K562 (cell line): ENCODE data around the gene IL26. TPM values are rescaled to one million over a fixed set of nuclear protein-coding genes. Genes with fewer than 3 reads are reported as not detected.

Source experiments
- ATAC-seq: fragments of 200-7000 bp; cut with Tn5 transposase; 3 replicates; pipeline ENCODE4 v1.9.1; 2020; ENCODE audit warnings: moderate library complexity
- BruUV-seq: library from RNA; stranded (reverse); fragments of 400-500 nt; replicated peaks from 2 replicates; lab custom pipeline; 2021; lab: Mats Ljungman, UMichigan
- CTCF ChIA-PET: fragments of 300-600 bp; formaldehyde crosslinking; extraction: SDS; loops from one replicate; lab custom pipeline; 2021; ENCODE audit warnings: low intra/inter-chr PET ratio; lab: Yijun Ruan, JAX
- POLR2A ChIA-PET: fragments of 300-600, 350-650 bp; sonication (Branson Sonifier 250); formaldehyde crosslinking; extraction: SDS; loops from one replicate; lab custom pipeline; 2021; ENCODE audit warnings: antibody characterized with exemption, inconsistent platforms; lab: Yijun Ruan, JAX
- DNase-seq, 4 experiments: peaks; one replicate each; pipeline versions ENCODE4 v3.0.0 to v3.0.0-alpha.2; 2011 to 2018; ENCODE audit warnings: low spot score in 3 of 4, mixed read lengths in 3 of 4; ENCODE audit errors: extremely low read depth in 1 of 4
- FAIRE-seq: peaks from 2 replicates; lab custom pipeline; 2011; peaks lifted over from hg19 to GRCh38; lab: Jason Lieb, UNC
- H2AFZ ChIP-seq: 2 replicates; pipeline ENCODE4 v1.6.0; 2011; ENCODE audit warnings: low read depth, low read length, control low read depth, inconsistent platforms
- H3K27ac ChIP-seq: fragments of 200-600 bp; 3 replicates; pipeline ENCODE4 v1.8.0; 2011; ENCODE audit warnings: low read depth, mild to moderate bottlenecking, control low read depth, inconsistent platforms, low read length, moderate library complexity, mixed read lengths; ENCODE audit errors: extremely low read depth
- H3K27me3 ChIP-seq, 2 experiments: fragments of 300-600 bp in 1 of 2; 2 replicates in 1 of 2; 3 replicates in 1 of 2; pipeline versions ENCODE4 v1.6.0 to v1.8.0; 2011; ENCODE audit warnings: inconsistent platforms in 2 of 2, low read length in 2 of 2, mild to moderate bottlenecking in 1 of 2, mixed read lengths in 1 of 2, moderate library complexity in 1 of 2; ENCODE audit not compliant: control insufficient read depth in 2 of 2, insufficient read depth in 2 of 2
- H3K36me3 ChIP-seq: fragments of 300-600 bp; 3 replicates; pipeline ENCODE4 v1.8.0; 2011; ENCODE audit warnings: mild to moderate bottlenecking, low read length, inconsistent platforms; ENCODE audit not compliant: control insufficient read depth, insufficient read depth
- H3K4me1 ChIP-seq, 2 experiments: fragments of 200-600 bp in 1 of 2; replicated peaks in 1 of 2; 2 replicates in 1 of 2; 3 replicates in 1 of 2; pipeline versions ENCODE4 v1.5.1 to v1.8.0; 2011; ENCODE audit warnings: inconsistent platforms in 2 of 2, low read length in 2 of 2, mild to moderate bottlenecking in 1 of 2, mixed read lengths in 1 of 2, moderate library complexity in 1 of 2; ENCODE audit not compliant: control insufficient read depth in 2 of 2, insufficient read depth in 2 of 2
- H3K4me2 ChIP-seq: 2 replicates; pipeline ENCODE4 v1.6.1; 2011; ENCODE audit warnings: low read length, control low read depth, inconsistent platforms, mixed read lengths; ENCODE audit not compliant: insufficient read depth
- H3K4me3 ChIP-seq: fragments of 200-600 bp; sonication (generic), shearing (Covaris generic); 2 replicates; pipeline ENCODE4 v1.5.1; 2016; ENCODE audit warnings: control low read depth, inconsistent platforms
- H3K79me2 ChIP-seq: fragments of 200-600 bp; 3 replicates; pipeline ENCODE4 v1.8.0; 2011; ENCODE audit warnings: low read length, inconsistent platforms; ENCODE audit not compliant: control insufficient read depth, insufficient read depth
- H3K9ac ChIP-seq, 2 experiments: 2 replicates each; pipeline versions ENCODE4 v1.6.0 to v1.6.1; 2011; ENCODE audit warnings: low read depth in 2 of 2, low read length in 2 of 2, control low read depth in 1 of 2, inconsistent platforms in 1 of 2, mild to moderate bottlenecking in 1 of 2, mixed read lengths in 1 of 2; ENCODE audit not compliant: insufficient read depth in 1 of 2
- H3K9me1 ChIP-seq: one replicate; pipeline ENCODE4 v1.6.0; 2011; ENCODE audit warnings: inconsistent platforms, mild to moderate bottlenecking, low read length, moderate library complexity; ENCODE audit not compliant: control insufficient read depth, insufficient read depth
- H3K9me3 ChIP-seq: replicated peaks from 2 replicates; pipeline ENCODE4 v1.5.1; 2011; ENCODE audit warnings: low read depth, low read length, inconsistent platforms; ENCODE audit not compliant: control insufficient read depth, insufficient read depth
- H4K20me1 ChIP-seq: replicated peaks from 2 replicates; pipeline ENCODE4 v1.6.1; 2011; ENCODE audit warnings: low read length, inconsistent platforms, mixed read lengths; ENCODE audit not compliant: control insufficient read depth, insufficient read depth
- COPS2 ChIP-seq: fragments of 450-650 bp; conservative IDR thresholded peaks from 2 replicates; pipeline ENCODE4 v1.6.1; 2016; ENCODE audit warnings: mild to moderate bottlenecking, moderate library complexity
- GTF3C2 ChIP-seq: IDR thresholded peaks from 3 replicates; pipeline ENCODE4 v1.6.1; 2011; ENCODE audit warnings: borderline replicate concordance, mild to moderate bottlenecking, moderate library complexity; ENCODE audit not compliant: insufficient read length; ENCODE audit errors: extremely low read depth
- MIER1 ChIP-seq: fragments of 450-650 bp; IDR thresholded peaks from 2 replicates; pipeline ENCODE4 v1.6.1; 2016; ENCODE audit warnings: antibody characterized with exemption, mild to moderate bottlenecking, low read depth
- NFE2 ChIP-seq: IDR thresholded peaks from 2 replicates; pipeline ENCODE4 v1.6.1; 2014; ENCODE audit warnings: antibody characterized with exemption, low read depth
- ZNF407 ChIP-seq: fragments of 450-650 bp; IDR thresholded peaks from 2 replicates; pipeline ENCODE4 v1.6.1; 2016; ENCODE audit warnings: low read depth
- WGBS: fragments of 100-300 bp; shearing (Covaris generic); methylation state at CpG from one replicate; pipeline ENCODE4 v1.1.6; 2016; ENCODE audit warnings: low coverage, mixed read lengths; ENCODE audit not compliant: insufficient coverage; ENCODE audit errors: missing lambda C conversion rate; 5-methylcytosine and 5-hydroxymethylcytosine counted together
- in situ Hi-C: fragments of 300-500 bp; cut with MboI; formaldehyde crosslinking; loops from 4 replicates; pipeline ENCODE4 v1.15.0; 2018; ENCODE audit warnings: inconsistent platforms, mixed read lengths
- intact Hi-C: fragments of 100-400 bp; cut with micrococcal nuclease; formaldehyde crosslinking; loops from 2 replicates; pipeline ENCODE4 v1.14.2; 2022
- polyA plus RNA-seq, 8 experiments: library from polyadenylated mRNA; depleted of rRNA in 4 of 8; stranded (reverse) in 5 of 8; unstranded in 3 of 8; fragments of >200 nt; fragmentation: Nextera tagmentation in 2 of 8; fragmentation: Illumina TruSeq in 1 of 8; extraction: Ambion mirVana in 2 of 8; extraction: Trizol in 1 of 8; gene quantifications; 2 replicates each; pipeline versions ENCODE4 v1.2.1 to v1.2.3, GENCODE V29; 2011 to 2014; ENCODE audit warnings: inconsistent platforms in 1 of 8, missing spikeins in 1 of 8
- total RNA-seq, 7 experiments: library from RNA; depleted of rRNA in 6 of 7; stranded (reverse); fragments of >200 nt in 6 of 7; fragmentation: Illumina TruSeq in 2 of 7; extraction: Trizol in 2 of 7; gene quantifications; 2 replicates each; pipeline versions ENCODE4 v1.2.1 to v1.2.3, GENCODE V29; 2011 to 2021; ENCODE audit warnings: low replicate concordance in 1 of 7
- TF ChIP-seq, protein P1 (sequence below): sonication (generic); formaldehyde crosslinking; IDR thresholded peaks from 2 replicates; pipeline ENCODE4 v1.8.0; 2022; ENCODE audit warnings: mild to moderate bottlenecking, low read depth, missing genetic modification reagents

Gene IL26
- total and polyA plus RNA-seq, 9 of the 15 experiments (the other 6 are each of a cell fraction or from before 2014, with no cell fraction given) = not detected

DNA sequence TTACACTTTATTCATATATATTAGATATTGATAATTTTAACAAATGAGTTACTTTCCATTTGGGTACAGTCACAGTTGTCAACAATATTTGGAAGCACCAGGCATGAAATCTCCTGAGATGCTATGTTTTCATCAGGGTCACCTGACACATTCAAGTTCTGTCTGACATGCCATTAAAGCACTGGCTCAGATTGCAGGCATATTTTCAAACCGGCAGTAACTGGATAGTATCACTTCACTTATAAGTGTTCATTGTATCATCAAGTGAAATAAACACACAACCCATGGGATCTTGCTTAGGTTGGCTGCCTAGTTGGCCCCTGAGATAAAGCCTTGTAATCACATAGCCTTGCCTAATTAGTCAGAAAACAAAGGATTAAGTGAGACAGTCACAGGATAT, 70.8 kb downstream of the IL26 start:
- Histone ChIP-seq H3K4me2 (no peak overlapping the region), H3K27me3 (peaks cover 0 to 1% of the 10 kb centered on the region in 2 experiments; a peak in 1 of 5 replicates), H3K36me3 (no peaks in the 10 kb centered on the region), H3K9me3 (no peaks in the 10 kb centered on the region), H3K9ac (no peak overlapping the region), H3K4me3 (no peak overlapping the region), H3K4me1 (no peaks in the 10 kb centered on the region), H3K9me1 (no peaks in the 10 kb centered on the region), H3K79me2 (no peaks in the 10 kb centered on the region), H4K20me1 (no peaks in the 10 kb centered on the region; the same call in 1 of the 2 replicates), H2AFZ (no peak overlapping the region), H3K27ac (no peak overlapping the region)
- ChIA-PET CTCF (no interaction called here), POLR2A (no interaction called here)
- WGBS = 0% methylated on average over 1 of the region's 1 CpG
- ATAC-seq (no peak), FAIRE-seq (no peak), DNase-seq (no peak)
- intact Hi-C loops = loop anchor here (5.0 kb wide), 2 partner anchors 112 to 152 kb away; no protein-coding TSS in a partner anchor
- BruUV-seq = no TSS peak
- in situ Hi-C loops = no loop called here
- TF ChIP-seq NFE2 = no peak
- TF ChIP-seq COPS2 = no peak
- TF ChIP-seq GTF3C2 = no peak
- no peak for TF ChIP-seq ZNF407
- TF ChIP-seq, protein P1, sequence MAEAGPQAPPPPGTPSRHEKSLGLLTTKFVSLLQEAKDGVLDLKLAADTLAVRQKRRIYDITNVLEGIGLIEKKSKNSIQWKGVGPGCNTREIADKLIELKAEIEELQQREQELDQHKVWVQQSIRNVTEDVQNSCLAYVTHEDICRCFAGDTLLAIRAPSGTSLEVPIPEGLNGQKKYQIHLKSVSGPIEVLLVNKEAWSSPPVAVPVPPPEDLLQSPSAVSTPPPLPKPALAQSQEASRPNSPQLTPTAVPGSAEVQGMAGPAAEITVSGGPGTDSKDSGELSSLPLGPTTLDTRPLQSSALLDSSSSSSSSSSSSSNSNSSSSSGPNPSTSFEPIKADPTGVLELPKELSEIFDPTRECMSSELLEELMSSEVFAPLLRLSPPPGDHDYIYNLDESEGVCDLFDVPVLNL (CRISPR knock-in tag) = no peak
- TF ChIP-seq MIER1 = no peak
